ENCODE data around the gene RAD54L2. TPM values are rescaled to one million over a fixed set of nuclear protein-coding genes. Genes with fewer than 3 reads are reported as not detected.

RAD54L2 gene
- total and polyA plus RNA-seq, 2 of the 4 experiments (the other 2 are of a cell fraction) = 6.8 to 24.2 TPM

- WGBS, 2 experiments (ENCODE audit: extremely low coverage in 2 of 2, insufficient read length in 1 of 2) = no CpG with 5 or more reads among the region's 4 CpGs
Observed at GRCh38 chr3:51578238-51578637, 39.7 kb downstream of the RAD54L2 start.

More at GRCh38 chr3:51578238-51578637, 39.7 kb downstream of the RAD54L2 start:
- H4K20me1 ChIP-seq (ENCODE audit: insufficient read depth, low read length) = peaks cover 12% of the 10 kb centered on the region
- H2BK5ac ChIP-seq (ENCODE audit: low read depth, low read length, poor library complexity, severe bottlenecking) = no peak overlapping the region
- H3K79me1 ChIP-seq (ENCODE audit: low read depth in 1 of 2, low read length in 2 of 2) = peaks cover 16 to 41% of the 10 kb centered on the region in 2 experiments
- no peak overlapping the region for H2BK120ac ChIP-seq (ENCODE audit: low read depth, low read length)
- no peak overlapping the region for H2BK20ac ChIP-seq (ENCODE audit: low read depth, low read length)
- H3K18ac ChIP-seq (ENCODE audit: low read depth, low read length) = no peak overlapping the region
- in situ Hi-C loops (cut with MboI; ENCODE audit: low sequenced_read_pairs) = no loop called here
- ChIA-PET CTCF (no interaction called here), POLR2A (ENCODE audit: unreplicated experiment) (no interaction called here)
- no peak overlapping the region for H3K14ac ChIP-seq (replicated peaks; ENCODE audit: low read depth, low read length)
- H3K4me2 ChIP-seq (ENCODE audit: low read depth, low read length) = no peak overlapping the region
- H3K4me1 ChIP-seq (ENCODE audit: control insufficient read depth, insufficient read depth, low read length) = peaks cover 9% of the 10 kb centered on the region
- ATAC-seq (ENCODE audit: low read depth) (no peak), DNase-seq (no peak)
- no peak overlapping the region for H3K56ac ChIP-seq (ENCODE audit: extremely low read depth, insufficient read depth, low read length)
- dilution Hi-C loops (cut with HindIII; ENCODE audit: low sequenced_read_pairs, unreplicated experiment) = no loop called here
- no peak overlapping the region for H3K9ac ChIP-seq (ENCODE audit: low read depth, low read length)
- H3K27ac ChIP-seq (ENCODE audit: insufficient read depth, low read length) = no peak overlapping the region
- H4K91ac ChIP-seq (ENCODE audit: insufficient read depth, low read depth, low read length) = no peak overlapping the region
- H3K36me3 ChIP-seq (ENCODE audit: control insufficient read depth, insufficient read depth, low read length) = peaks cover 4% of the 10 kb centered on the region; the same call in 1 of the 2 replicates
- H3K9me3 ChIP-seq (ENCODE audit: control insufficient read depth, insufficient read depth, low read length) = no peaks in the 10 kb centered on the region
- H3K4me3 ChIP-seq (ENCODE audit: insufficient read depth, low read depth, low read length) = no peak overlapping the region
- no peak overlapping the region for H2AFZ ChIP-seq (replicated peaks; ENCODE audit: low read length, poor library complexity)
- no peak overlapping the region for H2AK9ac ChIP-seq (replicated peaks; ENCODE audit: low read depth, low read length, poor library complexity)
- peaks cover 11% of the 10 kb centered on the region; the same call in 1 of the 2 replicates for H3K9me1 ChIP-seq (ENCODE audit: insufficient read depth, low read length)
- no peak overlapping the region for H2AK5ac ChIP-seq (ENCODE audit: low read depth, low read length)
- no peak overlapping the region for H3K23ac ChIP-seq (ENCODE audit: low read depth, low read length)
- BruUV-seq (replicated peaks) = no TSS peak
- no peak overlapping the region for H4K5ac ChIP-seq (ENCODE audit: low read depth, low read length)
- H2BK15ac ChIP-seq (ENCODE audit: low read depth, low read length) = no peak overlapping the region
- no peak overlapping the region for H3K4ac ChIP-seq (ENCODE audit: low read depth, low read length)
- no peak for TF ChIP-seq MAFK (IDR thresholded peaks at IDR 0.05; ENCODE audit: low read depth, low read length)
- H3K27me3 ChIP-seq (ENCODE audit: control insufficient read depth, insufficient read depth, low read length) = no peaks in the 10 kb centered on the region
- no peak overlapping the region for H4K8ac ChIP-seq (ENCODE audit: low read depth in 2 of 2, low read length in 2 of 2)
- intact Hi-C loops (cut with micrococcal nuclease) = no loop called here
